NT2/D1 (cell line): ENCODE data around the gene TATDN2.

Source experiments
- YY1 ChIP-seq: IDR thresholded peaks from 2 replicates; pipeline ENCODE4 v1.6.1; 2011; ENCODE audit not compliant: insufficient read length, insufficient read depth
- ZNF274 ChIP-seq: IDR thresholded peaks from 2 replicates; pipeline ENCODE4 v1.6.1; 2011; ENCODE audit warnings: mild to moderate bottlenecking, low read depth, low read length

DNA sequence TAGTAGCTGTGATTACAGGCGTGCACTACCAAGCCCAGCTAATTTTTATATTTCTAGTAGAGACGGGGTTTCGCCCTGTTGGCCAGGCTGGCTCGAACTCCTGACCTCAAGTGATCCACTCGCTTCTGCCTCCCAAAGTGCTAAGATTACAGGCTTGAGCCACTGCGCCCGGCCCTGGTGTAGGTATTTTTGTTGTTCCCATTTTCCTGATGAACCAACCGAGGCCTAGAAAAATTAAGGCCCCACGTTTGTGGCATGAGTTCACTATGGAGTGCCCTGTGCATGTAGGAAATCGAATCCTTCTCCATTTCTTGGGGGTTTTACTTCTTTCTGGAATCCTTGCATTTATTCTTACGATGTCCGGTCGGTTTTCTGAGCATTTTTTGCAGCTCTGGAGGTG lies 14.3 kb upstream of the TATDN2 start:
- TF ChIP-seq ZNF274 (no peak), YY1 (no peak)
